Keratinocyte (primary cell): Measurements from ENCODE around the gene AQR. TPM values are rescaled to one million over a fixed set of nuclear protein-coding genes. Genes with fewer than 3 reads are reported as not detected.

Experiments
- DNase-seq: peaks from one replicate; pipeline ENCODE4 v3.0.0-alpha.2; 2011; ENCODE audit warnings: low read depth, missing footprints, low spot score
- FAIRE-seq: peaks from 2 replicates; lab custom pipeline; 2011; peaks lifted over from hg19 to GRCh38; lab: Jason Lieb, UNC
- H2AFZ ChIP-seq: 2 replicates; pipeline ENCODE4 v1.6.0; 2012; ENCODE audit warnings: low read length, control low read depth, inconsistent platforms; ENCODE audit not compliant: control insufficient read depth
- H3K27ac ChIP-seq: 2 replicates; pipeline ENCODE4 v1.5.1; 2011; ENCODE audit warnings: low read length; ENCODE audit not compliant: control insufficient read depth, insufficient read depth
- H3K27me3 ChIP-seq: 3 replicates; pipeline ENCODE4 v1.6.0; 2011; ENCODE audit warnings: low read length; ENCODE audit not compliant: control insufficient read depth, insufficient read depth; ENCODE audit errors: extremely low read depth
- H3K36me3 ChIP-seq, 2 experiments: 2 replicates in 1 of 2; 3 replicates in 1 of 2; pipeline ENCODE4 v1.5.1; 2011; ENCODE audit warnings: low read length in 2 of 2, mild to moderate bottlenecking in 1 of 2; ENCODE audit not compliant: control insufficient read depth in 2 of 2, insufficient read depth in 2 of 2; ENCODE audit errors: extremely low read depth in 1 of 2
- H3K4me1 ChIP-seq: 3 replicates; pipeline ENCODE4 v1.5.1; 2011; ENCODE audit warnings: low read length; ENCODE audit not compliant: control insufficient read depth, insufficient read depth; ENCODE audit errors: extremely low read depth
- H3K4me2 ChIP-seq: 3 replicates; pipeline ENCODE4 v1.6.0; 2011; ENCODE audit warnings: low read depth, low read length; ENCODE audit not compliant: control insufficient read depth, insufficient read depth; ENCODE audit errors: extremely low read depth
- H3K4me3 ChIP-seq, 3 experiments: fragments of 200-600 bp in 1 of 3; sonication (generic) in 1 of 3; 2 replicates in 2 of 3; 3 replicates in 1 of 3; pipeline ENCODE4 v1.5.1; 2011 to 2016; ENCODE audit warnings: low read length in 3 of 3, mild to moderate bottlenecking in 3 of 3, control low read depth in 2 of 3, inconsistent platforms in 1 of 3, low read depth in 1 of 3, mixed read lengths in 1 of 3, mixed run types in 1 of 3, moderate library complexity in 1 of 3; ENCODE audit not compliant: control insufficient read depth in 2 of 3, insufficient read depth in 2 of 3; ENCODE audit errors: extremely low read depth in 1 of 3
- H3K79me2 ChIP-seq: 2 replicates; pipeline ENCODE4 v1.6.0; 2012; ENCODE audit warnings: low read length; ENCODE audit not compliant: control insufficient read depth, insufficient read depth
- H3K9ac ChIP-seq: 3 replicates; pipeline ENCODE4 v1.6.0; 2011; ENCODE audit warnings: low read length; ENCODE audit not compliant: control insufficient read depth, insufficient read depth; ENCODE audit errors: extremely low read depth
- H3K9me1 ChIP-seq: 3 replicates; pipeline ENCODE4 v1.6.0; 2011; ENCODE audit warnings: low read length; ENCODE audit not compliant: control insufficient read depth, insufficient read depth; ENCODE audit errors: extremely low read depth
- H3K9me3 ChIP-seq: 2 replicates; pipeline ENCODE4 v1.5.1; 2012; ENCODE audit warnings: low read depth, low read length; ENCODE audit not compliant: control insufficient read depth
- H4K20me1 ChIP-seq: 3 replicates; pipeline ENCODE4 v1.6.0; 2011; ENCODE audit warnings: low read length; ENCODE audit not compliant: control insufficient read depth, insufficient read depth; ENCODE audit errors: extremely low read depth
- EZH2 ChIP-seq: IDR thresholded peaks from one replicate; pipeline ENCODE4 v1.6.1; 2012; ENCODE audit warnings: inconsistent platforms, mild to moderate bottlenecking, low read length, moderate library complexity
- dilution Hi-C: fragments of 300-500 bp; cut with MboI; formaldehyde crosslinking; loops from one replicate; pipeline ENCODE4 v1.7.0; 2020; ENCODE audit warnings: low sequenced_read_pairs; ENCODE audit not compliant: extremely low pct_ligation_motif_present
- polyA plus RNA-seq, 5 experiments: library from polyadenylated mRNA; depleted of rRNA in 3 of 5; stranded (reverse) in 3 of 5; stranded (forward) in 1 of 5; unstranded in 1 of 5; fragments of >200 nt; gene quantifications; 1 replicate in 1 of 5; 2 replicates in 3 of 5; 3 replicates in 1 of 5; pipeline versions ENCODE4 v1.2.1 to v1.2.3, GENCODE V29; 2011 to 2012; ENCODE audit warnings: missing spikeins in 2 of 5, low read depth in 1 of 5, low replicate concordance in 1 of 5
- TF ChIP-seq, protein P1 (sequence below), 3 experiments: IDR thresholded peaks in 1 of 3; conservative IDR thresholded peaks in 1 of 3; optimal IDR thresholded peaks in 1 of 3; 2 replicates in 2 of 3; 3 replicates in 1 of 3; pipeline versions ENCODE3 to v1.5.1; 2011; ENCODE audit warnings: low read length in 3 of 3, mild to moderate bottlenecking in 3 of 3, moderate library complexity in 2 of 3, control low read depth in 1 of 3, inconsistent platforms in 1 of 3; ENCODE audit not compliant: insufficient read depth in 2 of 3; ENCODE audit errors: extremely low read depth in 1 of 3

Gene AQR
- polyA plus RNA-seq, 1 donor (not counting 4 experiments of a cell fraction or from before 2014, with no cell fraction given), result 28.2 TPM

DNA sequence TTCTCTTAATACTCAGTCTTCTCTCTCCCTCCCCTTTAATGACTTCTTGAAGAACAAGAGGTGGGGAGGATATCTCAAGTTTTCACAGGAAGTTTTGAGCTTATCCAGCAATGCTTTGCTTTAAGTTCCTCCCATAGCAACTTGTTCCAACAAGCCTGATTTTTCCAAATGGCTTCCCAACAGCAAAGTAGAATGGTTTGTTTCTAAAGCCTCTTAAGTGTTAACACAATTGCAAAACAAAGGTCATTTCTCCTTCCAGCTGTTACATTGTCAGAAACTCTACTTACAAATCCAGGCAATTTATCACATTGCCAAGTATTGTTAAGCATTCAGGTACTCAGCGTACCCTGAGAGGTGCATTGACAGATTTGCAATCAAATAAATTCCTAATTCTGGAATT lies 25.4 kb upstream of the AQR start:
- peak overlapping the region; percentile 85 for H2AFZ ChIP-seq
- FAIRE-seq (peak; percentile 92), DNase-seq (no peak)
- no peak for TF ChIP-seq EZH2
- TF ChIP-seq, protein P1, sequence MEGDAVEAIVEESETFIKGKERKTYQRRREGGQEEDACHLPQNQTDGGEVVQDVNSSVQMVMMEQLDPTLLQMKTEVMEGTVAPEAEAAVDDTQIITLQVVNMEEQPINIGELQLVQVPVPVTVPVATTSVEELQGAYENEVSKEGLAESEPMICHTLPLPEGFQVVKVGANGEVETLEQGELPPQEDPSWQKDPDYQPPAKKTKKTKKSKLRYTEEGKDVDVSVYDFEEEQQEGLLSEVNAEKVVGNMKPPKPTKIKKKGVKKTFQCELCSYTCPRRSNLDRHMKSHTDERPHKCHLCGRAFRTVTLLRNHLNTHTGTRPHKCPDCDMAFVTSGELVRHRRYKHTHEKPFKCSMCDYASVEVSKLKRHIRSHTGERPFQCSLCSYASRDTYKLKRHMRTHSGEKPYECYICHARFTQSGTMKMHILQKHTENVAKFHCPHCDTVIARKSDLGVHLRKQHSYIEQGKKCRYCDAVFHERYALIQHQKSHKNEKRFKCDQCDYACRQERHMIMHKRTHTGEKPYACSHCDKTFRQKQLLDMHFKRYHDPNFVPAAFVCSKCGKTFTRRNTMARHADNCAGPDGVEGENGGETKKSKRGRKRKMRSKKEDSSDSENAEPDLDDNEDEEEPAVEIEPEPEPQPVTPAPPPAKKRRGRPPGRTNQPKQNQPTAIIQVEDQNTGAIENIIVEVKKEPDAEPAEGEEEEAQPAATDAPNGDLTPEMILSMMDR (optimal IDR thresholded peaks at IDR 0.05 in 1 of 3, IDR thresholded peaks at IDR 0.05 in 1 of 3, conservative IDR thresholded peaks at IDR 0.05 in 1 of 3; ENCODE audit: extremely low read depth in 1 of 3, insufficient read depth in 2 of 3, low read length in 3 of 3), result no peak
- H3K4me2 ChIP-seq, result peak overlapping the region; percentile 41
- H3K27me3 ChIP-seq, result no peaks in the 10 kb centered on the region
- H3K9me3 ChIP-seq, result no peaks in the 10 kb centered on the region
- no peak overlapping the region for H3K9ac ChIP-seq
- no peaks in the 10 kb centered on the region for H4K20me1 ChIP-seq
- H3K36me3 ChIP-seq, result no peaks in the 10 kb centered on the region
- H3K9me1 ChIP-seq, result no peaks in the 10 kb centered on the region
- no peak overlapping the region for H3K4me3 ChIP-seq
- H3K4me1 ChIP-seq, result peaks cover 20% of the 10 kb centered on the region
- H3K27ac ChIP-seq, result no peak overlapping the region
- no peaks in the 10 kb centered on the region for H3K79me2 ChIP-seq
- dilution Hi-C loops, result no loop called here

DNA sequence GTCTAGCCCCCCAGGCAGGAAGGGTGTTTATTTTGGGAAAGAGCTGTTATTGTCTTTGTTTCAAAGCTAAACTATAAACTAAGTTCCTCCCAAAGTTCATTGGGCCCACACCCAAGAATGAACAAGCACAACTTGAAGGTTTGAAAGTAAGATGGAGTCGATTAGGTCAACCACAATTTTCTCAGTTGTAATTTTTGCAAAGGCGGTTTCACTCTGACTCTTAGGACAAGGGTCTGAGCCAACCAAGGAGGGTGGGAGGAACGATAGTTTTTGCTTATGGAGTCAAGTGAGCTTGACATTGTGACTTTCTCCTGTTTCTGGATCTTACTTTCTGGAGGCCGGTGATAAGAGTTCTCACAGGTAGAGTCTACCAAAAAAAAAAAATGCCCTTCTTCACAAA lies 24.3 kb upstream of the AQR start:
- no peak for FAIRE-seq
- Histone ChIP-seq H4K20me1 (no peaks in the 10 kb centered on the region), H3K9ac (no peak overlapping the region), H3K36me3 (no peaks in the 10 kb centered on the region), H3K27me3 (no peaks in the 10 kb centered on the region), H2AFZ (no peak overlapping the region), H3K27ac (no peak overlapping the region), H3K4me2 (no peak overlapping the region), H3K9me3 (no peaks in the 10 kb centered on the region), H3K9me1 (no peaks in the 10 kb centered on the region), H3K79me2 (no peaks in the 10 kb centered on the region), H3K4me3 (no peak overlapping the region), H3K4me1 (peaks cover 20% of the 10 kb centered on the region)
- no peak for DNase-seq
- dilution Hi-C loops, result no loop called here
- TF ChIP-seq, protein P1 (optimal IDR thresholded peaks at IDR 0.05 in 1 of 3, IDR thresholded peaks at IDR 0.05 in 1 of 3, conservative IDR thresholded peaks at IDR 0.05 in 1 of 3; ENCODE audit: extremely low read depth in 1 of 3, insufficient read depth in 2 of 3, low read length in 3 of 3), result no peak
- no peak for TF ChIP-seq EZH2
